ENCODE data around the gene ATN1. TPM values are rescaled to one million over a fixed set of nuclear protein-coding genes. Genes with fewer than 3 reads are reported as not detected.

Gene ATN1
- total and polyA plus RNA-seq, 2 of the 8 experiments (the other 6 are each of a cell fraction or from before 2014, with no cell fraction given), result 20.6 to 73.4 TPM

GRCh38 chr12:6965026-6965661, 37.4 kb downstream of the ATN1 start:
- Histone ChIP-seq H3K23me2 (ENCODE audit: low read depth, low read length) (peaks cover 18% of the 10 kb centered on the region), H3K9ac (replicated peaks in 1 of 4; ENCODE audit: extremely low read depth in 1 of 4, low read depth in 3 of 4, low read length in 3 of 4) (peak overlapping the region in 1 of 4 experiments; percentile 13; a peak in 2 of 7 replicates), H3K23ac (ENCODE audit: insufficient read length) (no peak overlapping the region), H2AK5ac (ENCODE audit: low read depth, low read length) (0 out of 2 replicates have a peak overlapping the region, but pooled peaks have one; percentile 89), H3K14ac (ENCODE audit: insufficient read length) (no peak overlapping the region), H4K8ac (ENCODE audit: extremely low read depth, insufficient read depth, low read length) (peak overlapping the region; percentile 72; the same call in 1 of the 2 replicates), H4K20me1 (replicated peaks in 1 of 2; ENCODE audit: control insufficient read depth in 1 of 2, insufficient read depth in 2 of 2, low read length in 2 of 2) (peaks cover 2 to 4% of the 10 kb centered on the region in 2 experiments), H2BK20ac (ENCODE audit: low read length) (no peak overlapping the region), H3K79me1 (ENCODE audit: low read depth, low read length) (peaks cover 2% of the 10 kb centered on the region; the same call in 1 of the 2 replicates), H3K4me1 (replicated peaks in 1 of 4; ENCODE audit: control insufficient read depth in 3 of 4, insufficient read depth in 4 of 4, low read length in 3 of 4) (peaks cover 12 to 50% (median 32%) of the 10 kb centered on the region in 4 experiments), H4K91ac (replicated peaks; ENCODE audit: insufficient read length, low read length) (no peak overlapping the region), H3K4me2 (ENCODE audit: insufficient read depth in 1 of 2, low read depth in 2 of 2, low read length in 2 of 2) (peak overlapping the region; percentile 66 to 93), H3K56ac (replicated peaks; ENCODE audit: insufficient read length, low read depth, low read length) (peak overlapping the region; percentile 37), H2BK120ac (replicated peaks; ENCODE audit: low read depth, low read length) (no peak overlapping the region), H2AFZ (ENCODE audit: low read length) (no peak overlapping the region), H2BK5ac (ENCODE audit: low read depth, low read length) (peak overlapping the region; percentile 94), H2BK15ac (ENCODE audit: low read length) (peak overlapping the region; percentile 41; the same call in 1 of the 2 replicates), H3K4me3 (ENCODE audit: extremely low read depth in 1 of 4, insufficient read depth in 2 of 4, low read depth in 3 of 4, low read length in 4 of 4) (peak overlapping the region in 2 of 4 experiments; percentile 23 to 79; a peak in 2 of 8 replicates), H3K9me3 (ENCODE audit: insufficient read depth in 2 of 2, low read depth in 1 of 2, low read length in 1 of 2) (no peaks in the 10 kb centered on the region), H3K18ac (ENCODE audit: extremely low read depth, low read length) (peak overlapping the region; percentile 51; the same call in 1 of the 2 replicates), H3K27me3 (replicated peaks in 1 of 4; ENCODE audit: control insufficient read depth in 3 of 4, extremely low read depth in 1 of 4, insufficient read depth in 3 of 4, low read length in 3 of 4) (no peaks in the 10 kb centered on the region), H2BK12ac (ENCODE audit: low read depth, low read length) (no peak overlapping the region), H3K27ac (ENCODE audit: low read depth, low read length) (peak overlapping the region; percentile 43; the same call in 1 of the 2 replicates), H3K4ac (replicated peaks; ENCODE audit: insufficient read length, low read depth, low read length) (peak overlapping the region; percentile 19), H3K79me2 (ENCODE audit: control insufficient read depth in 1 of 2, insufficient read depth in 2 of 2, low read length in 2 of 2) (peaks cover 10 to 36% of the 10 kb centered on the region in 2 experiments; a peak in 3 of 4 replicates), H4K5ac (ENCODE audit: insufficient read length, low read depth, low read length) (no peak overlapping the region), H3K36me3 (ENCODE audit: control insufficient read depth in 2 of 4, insufficient read depth in 4 of 4, low read length in 3 of 4) (peaks cover 28 to 45% (median 32%) of the 10 kb centered on the region in 4 experiments)
- POLR2A ChIA-PET (ENCODE audit: partially characterized antibody), result interaction anchor here (0.6 to 44.0 kb wide), 13 partner anchors 4 to 148 kb away, joined by 3 to 1596 read pairs (median 7); partner anchors contain the start of genes ATN1, C12orf57, C1R and C1RL
- CTCF ChIA-PET (ENCODE audit: partially characterized antibody), result interaction anchor here (0.6 to 12.2 kb wide), 26 partner anchors 10 to 159 kb away, joined by 3 to 277 read pairs (median 4); partner anchors contain the start of genes C12orf57, PTPN6 and RNU7-1
- FAIRE-seq (no peak), DNase-seq (ENCODE audit: low read depth in 1 of 2, low spot score in 2 of 2) (peak in 1 of 2 experiments; percentile 88)
- 38% methylated on average over 12 of the region's 12 CpGs; no CpG with 5 or more reads in 1 of the 2 experiments for WGBS, 2 experiments (ENCODE audit: extremely low coverage in 1 of 2, insufficient coverage in 1 of 2, insufficient read length in 1 of 2, insufficient replicate concordance in 2 of 2, low coverage in 1 of 2, low lambda C conversion rate in 2 of 2, missing lambda C conversion rate in 1 of 2)
- TF ChIP-seq RBBP5 (IDR thresholded peaks at IDR 0.05; ENCODE audit: borderline replicate concordance, low read depth, low read length) (no peak), CREB1 (IDR thresholded peaks at IDR 0.05) (no peak), GABPA (IDR thresholded peaks at IDR 0.05; ENCODE audit: borderline replicate concordance, insufficient read depth, low read length) (no peak), SP2 (IDR thresholded peaks at IDR 0.05; ENCODE audit: low read length) (no peak), HDAC2 (IDR thresholded peaks at IDR 0.05; ENCODE audit: borderline replicate concordance in 1 of 2, low read depth in 2 of 2, low read length in 2 of 2) (no peak), HDAC6 (IDR thresholded peaks at IDR 0.05; ENCODE audit: low read depth, low read length) (no peak), ATF3 (IDR thresholded peaks at IDR 0.05; ENCODE audit: insufficient read depth, low read depth, low read length) (no peak), SP1 (IDR thresholded peaks at IDR 0.05; ENCODE audit: low read depth, low read length) (no peak), CHD2 (IDR thresholded peaks at IDR 0.05; ENCODE audit: low read length) (no peak), CTBP2 (IDR thresholded peaks at IDR 0.05; ENCODE audit: borderline replicate concordance, insufficient read depth, insufficient read length, low read length) (no peak), KDM1A (IDR thresholded peaks at IDR 0.05; ENCODE audit: borderline replicate concordance, low read length) (no peak)

Measured in H1 (cell line).